HPDE6-E6E7 (cell line): Measurements from ENCODE around the gene NCOA1.
"Not testable (repeated sequence)": the region's sequence is repeated elsewhere in the genome, so short reads cannot be mapped to it uniquely, and the experiment has no call there.

Experiments
- DNase-seq: peaks from one replicate; pipeline ENCODE4 v3.0.0; 2011; ENCODE audit warnings: missing footprints; ENCODE audit errors: extremely low spot score

The NCOA1 gene

GRCh38 chr2:24787532-24787931 is 296.5 kb downstream of the NCOA1 start:
- no peak for DNase-seq

DNA sequence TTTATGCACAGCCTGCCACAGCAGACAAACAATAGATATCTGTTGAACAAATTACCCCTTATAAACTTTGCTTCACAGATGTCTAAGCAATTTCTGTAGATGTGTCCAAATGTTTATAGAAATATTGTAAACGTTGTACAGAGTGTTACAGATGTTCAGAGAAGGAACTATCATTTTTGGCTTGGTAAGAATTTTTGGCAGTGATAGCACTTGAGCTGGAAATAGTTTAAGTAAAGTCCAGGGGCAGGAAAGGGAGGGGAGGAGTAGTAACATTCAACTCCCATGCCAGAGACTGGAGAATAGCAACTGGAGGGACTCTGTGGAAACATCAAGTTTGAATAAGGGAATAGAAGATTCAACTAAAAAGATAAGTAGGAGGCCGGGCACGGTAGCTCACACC is 297.8 kb downstream of the NCOA1 start:
- no peak for DNase-seq

GRCh38 chr2:24791452-24791851 is 300.4 kb downstream of the NCOA1 start:
- no peak for DNase-seq

DNA sequence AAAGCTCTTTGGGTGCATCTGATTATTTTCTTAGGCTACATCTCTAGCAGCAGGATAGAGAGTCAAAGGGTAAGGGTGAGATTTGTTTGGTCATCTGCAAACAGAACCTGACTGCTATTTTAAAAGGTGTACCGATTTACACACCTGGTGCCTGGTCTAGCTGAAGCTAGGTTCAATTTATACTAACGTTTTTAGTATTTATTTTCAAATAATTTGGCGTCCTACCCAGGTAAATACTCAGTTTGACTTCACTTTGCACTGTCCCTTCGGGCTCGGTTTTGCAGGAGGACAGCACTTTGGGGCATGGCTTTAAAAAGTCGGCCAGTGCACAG is 301.5 kb downstream of the NCOA1 start:
- no peak for DNase-seq

- DNase-seq = peak; percentile 94
Observed at GRCh38 chr2:24792874-24793760, 302.1 kb downstream of the NCOA1 start, which contains the start of the genes CENPO and PTRHD1. CENPO (plus strand) TSS chr2:24793425; CDS start chr2:24793920, 495 bp downstream. PTRHD1 (minus strand) TSS chr2:24793391; CDS start chr2:24793377, 14 bp downstream.

DNA sequence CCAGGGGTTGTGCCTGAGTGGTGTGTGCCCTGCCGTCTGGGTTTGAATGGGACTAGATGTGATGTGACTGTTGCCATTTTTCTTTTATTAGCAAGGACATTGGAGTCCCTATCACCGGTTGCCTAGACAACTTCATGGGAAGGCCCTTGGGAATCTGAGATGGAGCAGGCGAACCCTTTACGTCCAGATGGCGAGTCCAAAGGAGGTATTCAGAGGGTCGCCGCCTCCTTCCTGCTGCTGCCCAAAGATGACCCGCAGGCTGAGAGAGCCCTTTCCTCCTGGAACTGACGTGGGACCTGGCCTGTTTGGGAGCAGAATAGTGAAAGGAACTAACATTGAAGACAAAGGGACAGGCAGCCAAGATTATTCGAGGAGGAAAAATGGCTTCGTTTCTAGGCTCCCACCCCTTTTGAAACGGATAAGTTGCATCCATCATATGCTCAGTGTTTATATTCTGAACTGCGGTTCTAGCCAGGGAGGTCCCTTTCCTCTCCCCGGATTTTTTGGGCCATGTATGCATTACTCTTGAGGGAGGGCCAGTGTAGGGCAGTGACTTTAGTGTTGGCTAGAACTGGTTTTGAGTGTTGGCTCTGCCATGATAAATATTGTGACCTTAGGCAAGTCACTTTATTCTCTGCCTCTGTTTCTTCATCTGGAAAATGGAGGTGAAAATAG is 302.8 kb downstream of the NCOA1 start:
- peak; percentile 6 for DNase-seq

DNA sequence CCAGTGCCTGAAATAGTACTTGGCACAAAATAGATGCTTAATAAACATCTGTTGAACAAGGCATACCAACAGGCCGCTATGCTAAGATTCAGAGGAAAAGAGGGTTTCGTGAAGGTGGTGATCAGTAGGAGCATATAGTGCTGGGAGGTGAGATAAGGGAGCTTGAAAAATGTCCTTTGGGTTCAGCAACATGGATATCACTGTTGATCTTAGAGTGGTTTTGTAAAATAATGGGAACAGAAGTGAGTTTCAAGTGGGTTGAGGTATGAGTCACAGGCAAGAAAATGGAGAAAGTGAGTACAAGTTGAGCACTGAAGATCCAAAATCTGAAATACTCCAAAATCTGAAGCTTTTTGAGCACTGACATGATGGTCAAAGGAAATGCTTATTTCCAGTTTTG is 306.6 kb downstream of the NCOA1 start:
- DNase-seq = no peak

GRCh38 chr2:24800487-24800886 is 309.4 kb downstream of the NCOA1 start:
- DNase-seq = not testable (repeated sequence)

GRCh38 chr2:24805811-24806660 is 315.0 kb downstream of the NCOA1 start:
- not testable (repeated sequence) for DNase-seq

DNA sequence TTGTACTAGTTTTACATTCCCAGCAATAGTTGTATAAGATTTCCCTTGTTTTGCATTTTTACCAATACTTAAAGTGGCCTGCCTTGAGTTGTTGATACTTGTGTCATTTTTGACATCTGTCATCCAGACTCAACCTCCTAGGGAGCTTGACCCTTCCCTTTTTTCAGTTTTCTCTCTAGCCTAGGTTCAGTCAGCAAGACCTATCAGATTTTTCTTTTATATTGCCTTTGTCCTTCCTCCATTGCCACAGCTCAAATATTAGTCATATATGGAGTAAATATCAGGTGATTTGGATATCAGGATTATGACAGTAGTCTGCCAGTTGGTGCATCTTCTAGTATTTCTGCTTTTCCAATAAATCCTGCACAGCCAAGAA is 315.6 kb downstream of the NCOA1 start:
- no peak for DNase-seq

- no peak for DNase-seq
Observed at GRCh38 chr2:24809316-24810007, 318.4 kb downstream of the NCOA1 start.

- DNase-seq = no peak
Observed at GRCh38 chr2:24813691-24814137, 322.7 kb downstream of the NCOA1 start.

DNA sequence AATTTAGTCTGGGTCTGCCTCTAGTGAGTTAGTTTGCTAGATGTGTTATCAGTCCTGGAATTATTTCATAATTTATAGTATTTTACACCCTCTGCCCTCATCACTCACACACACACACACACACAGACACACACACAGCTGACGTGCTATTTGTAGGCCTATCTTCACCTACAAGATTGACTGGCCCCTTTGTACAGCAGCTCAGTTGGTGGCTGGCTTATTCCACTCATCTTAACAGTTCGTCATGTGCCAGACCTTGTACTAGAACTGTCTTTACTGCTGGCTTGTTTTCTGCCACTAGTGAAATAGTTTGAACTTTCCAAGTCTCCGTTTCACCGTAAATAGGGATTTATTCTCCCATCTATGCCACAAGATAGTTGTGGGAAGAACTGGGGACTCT is 323.5 kb downstream of the NCOA1 start:
- no peak for DNase-seq

GRCh38 chr2:24815171-24815570 is 324.1 kb downstream of the NCOA1 start:
- DNase-seq = no peak

GRCh38 chr2:24816404-24816803 is 325.4 kb downstream of the NCOA1 start:
- no peak for DNase-seq

- DNase-seq = peak; percentile 19
Observed at GRCh38 chr2:24816884-24817283, 325.8 kb downstream of the NCOA1 start.

- DNase-seq = no peak
Observed at GRCh38 chr2:24818721-24819167, 327.7 kb downstream of the NCOA1 start.

- no peak for DNase-seq
Observed at GRCh38 chr2:24819442-24820174, 328.6 kb downstream of the NCOA1 start.

- no peak for DNase-seq
Observed at GRCh38 chr2:24820175-24820513, 329.1 kb downstream of the NCOA1 start.
